SKM-1 treated with dmso at 0.1 percent for 144 hours (cell line): Measurements from ENCODE around the gene AKIRIN2.

Experiments used
- DNase-seq: peaks from one replicate; lab custom pipeline; 2025; ENCODE audit not compliant: unreplicated experiment; lab: John Stamatoyannopoulos, UW

The AKIRIN2 gene

DNA sequence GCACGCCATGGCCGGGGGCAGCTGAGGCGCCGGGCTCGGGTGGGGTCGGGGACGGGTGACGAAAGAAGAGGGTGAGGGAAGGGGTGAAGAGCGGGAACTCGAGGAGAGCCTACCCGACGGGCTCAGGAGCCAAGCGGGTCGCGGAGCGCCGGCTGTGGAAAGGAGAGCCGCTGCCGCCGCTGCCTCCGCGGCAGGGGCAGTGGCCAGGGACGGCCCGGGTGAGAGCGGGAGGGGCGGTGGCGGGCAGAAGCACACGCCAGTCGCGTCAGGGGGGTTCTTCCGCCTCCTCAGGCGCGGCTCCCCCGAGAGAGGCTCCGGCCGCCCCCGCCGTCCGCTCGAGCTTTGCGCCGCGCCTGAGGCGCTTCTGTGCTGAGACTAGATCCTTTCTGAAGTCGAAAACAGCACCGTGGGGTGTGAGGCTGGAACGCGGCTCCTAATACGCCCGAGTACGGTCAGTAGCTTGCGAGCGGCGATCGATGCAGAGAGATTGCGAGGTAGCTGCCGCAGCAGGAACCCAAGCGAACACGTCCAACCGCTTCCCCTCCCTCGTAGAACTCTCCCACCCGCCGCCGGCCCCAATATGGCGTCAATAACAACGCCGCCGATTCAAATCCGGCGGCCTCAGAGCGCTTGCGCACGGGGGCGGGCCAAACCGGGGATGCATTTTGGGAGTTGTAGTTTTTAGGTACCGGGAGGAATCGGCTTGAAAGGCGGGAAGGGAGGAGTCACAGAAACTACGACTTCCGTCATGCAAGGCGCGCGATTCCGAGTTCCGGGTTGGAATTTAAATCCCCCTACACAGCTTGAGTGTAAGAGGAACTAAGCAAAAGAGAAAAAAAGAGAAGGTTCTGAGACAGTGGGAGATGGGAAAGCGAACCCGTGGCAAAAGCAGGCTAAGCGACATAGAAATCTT lies at the start of gene AKIRIN2:
Gene AKIRIN2, minus strand, starts transcription at position 558 of the 913 bp plus-strand sequence. Its CDS starts 549 bp downstream, at position 9.
- DNase-seq, result peak; percentile 99

DNA sequence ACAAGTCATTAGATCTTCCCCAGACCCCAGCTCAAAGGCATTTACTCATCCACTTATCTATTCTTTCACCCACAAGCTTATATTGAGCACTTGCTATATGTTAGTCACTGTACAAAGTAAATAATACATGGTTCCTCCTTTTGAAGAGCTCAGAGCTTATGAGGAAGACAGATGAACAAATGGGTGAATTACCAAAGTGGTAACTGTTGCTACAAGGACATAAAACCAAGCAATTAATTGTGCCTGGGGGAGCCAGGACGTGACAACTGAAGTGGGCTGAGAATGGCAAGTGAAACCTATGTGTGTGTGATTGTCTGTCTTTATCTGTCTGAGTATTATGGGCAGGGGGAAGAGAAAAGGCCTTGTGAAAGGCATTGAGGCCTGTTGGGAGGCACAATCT lies 45.6 kb upstream of the AKIRIN2 start:
- DNase-seq, result peak; percentile 70

DNA sequence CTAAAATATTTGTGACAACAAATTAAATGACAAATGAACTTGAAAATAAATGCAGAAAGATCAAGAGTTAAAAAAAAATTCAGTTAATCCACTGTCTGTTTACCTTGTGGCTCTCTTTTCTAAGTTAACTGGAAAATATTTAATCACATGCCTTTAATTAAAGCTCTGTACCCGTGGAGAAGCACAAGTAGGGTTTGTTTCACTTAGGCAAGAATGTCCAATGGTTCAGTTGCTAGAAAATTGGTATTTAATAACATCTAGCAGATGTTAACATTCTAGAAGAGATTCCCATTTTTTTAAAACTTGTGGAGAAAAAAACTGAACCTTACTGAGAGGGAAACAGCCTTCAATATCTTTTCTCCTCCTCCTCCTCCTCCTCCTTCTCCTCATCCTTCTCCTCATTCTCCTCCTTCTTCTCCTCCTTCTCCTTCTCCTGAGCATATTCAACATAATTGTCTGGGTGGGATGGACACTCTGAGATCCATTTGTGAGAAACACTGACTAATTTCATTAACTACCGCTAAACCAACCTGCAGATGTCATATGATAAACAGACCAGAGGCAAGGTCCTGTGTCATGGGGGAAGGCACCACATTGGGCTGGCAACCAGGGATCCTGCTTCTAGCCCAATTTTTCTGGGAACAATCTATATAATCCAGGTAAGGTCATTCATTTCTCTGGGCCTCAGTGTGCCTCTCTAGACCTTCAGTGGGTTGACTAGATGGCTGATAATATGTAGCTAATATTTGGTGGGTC lies 44.1 kb upstream of the AKIRIN2 start:
- no peak for DNase-seq

DNA sequence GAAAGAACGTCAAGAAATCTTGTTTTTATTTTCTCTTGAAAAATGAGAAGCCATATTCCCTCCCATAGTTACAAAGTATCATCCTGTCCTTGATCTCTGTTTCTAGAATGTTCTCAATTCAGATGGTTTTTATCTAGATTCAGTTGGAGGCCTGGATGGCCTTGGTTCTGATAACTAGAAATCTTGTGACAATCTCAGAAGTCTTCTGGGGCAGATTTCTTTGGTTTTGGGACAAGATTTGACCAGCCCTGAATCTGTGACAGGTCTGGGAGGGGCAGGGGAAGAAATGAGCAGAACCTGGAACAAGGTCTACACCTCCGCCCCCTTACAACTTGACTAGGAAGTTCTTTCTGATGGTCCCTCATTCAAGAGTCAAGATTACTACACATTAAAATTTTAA lies 41.4 kb upstream of the AKIRIN2 start:
- DNase-seq, result no peak

DNA sequence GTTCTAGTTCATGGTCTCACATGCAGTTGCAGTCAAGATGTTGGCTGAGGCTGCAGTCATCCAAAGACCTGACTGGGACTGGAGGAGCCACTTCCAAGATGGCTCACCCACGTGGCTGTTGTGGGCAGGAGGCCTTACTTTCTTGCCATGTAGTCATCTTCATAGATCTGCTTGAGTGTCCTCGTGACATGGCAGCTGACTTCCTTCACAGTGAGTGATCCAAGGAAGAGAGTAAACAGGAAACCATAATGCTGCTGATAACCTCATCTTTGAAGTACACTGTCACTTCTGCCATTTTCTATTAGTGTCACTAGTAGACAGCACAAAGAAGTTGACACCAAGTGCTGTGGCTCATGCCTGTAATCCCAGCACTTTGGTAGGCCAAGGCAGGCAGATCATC lies 40.1 kb upstream of the AKIRIN2 start:
- DNase-seq, result no peak

DNA sequence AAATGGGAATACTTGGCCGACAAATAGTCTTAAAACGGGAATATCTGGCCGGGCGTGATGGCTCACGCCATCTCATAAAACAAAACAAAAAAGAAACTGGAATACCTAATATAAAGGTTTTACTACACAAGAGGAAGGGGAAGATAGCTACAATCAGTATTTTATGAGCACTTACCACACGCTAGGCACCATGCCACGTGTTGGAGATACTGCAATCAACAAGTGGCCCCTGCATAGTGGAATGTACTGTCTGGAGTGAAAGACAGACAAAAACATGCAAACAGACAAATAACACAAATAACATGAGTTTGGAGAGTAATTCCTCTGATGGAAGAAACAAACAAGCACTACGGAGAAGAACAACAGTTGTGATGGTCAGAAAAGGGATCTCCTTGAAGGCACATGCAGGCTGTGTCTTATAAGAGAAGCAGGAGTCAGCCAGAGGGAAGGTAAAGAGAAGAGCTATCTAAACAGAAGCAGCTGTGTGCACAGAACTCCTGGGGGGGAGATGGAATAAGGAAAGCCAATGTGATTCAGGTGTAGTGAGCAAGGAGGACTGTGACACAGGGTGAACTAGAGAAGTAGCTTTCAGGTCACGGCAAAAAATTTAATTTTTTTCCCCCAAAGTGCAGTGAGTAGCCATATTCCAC lies 39.1 kb upstream of the AKIRIN2 start:
- DNase-seq, result no peak

DNA sequence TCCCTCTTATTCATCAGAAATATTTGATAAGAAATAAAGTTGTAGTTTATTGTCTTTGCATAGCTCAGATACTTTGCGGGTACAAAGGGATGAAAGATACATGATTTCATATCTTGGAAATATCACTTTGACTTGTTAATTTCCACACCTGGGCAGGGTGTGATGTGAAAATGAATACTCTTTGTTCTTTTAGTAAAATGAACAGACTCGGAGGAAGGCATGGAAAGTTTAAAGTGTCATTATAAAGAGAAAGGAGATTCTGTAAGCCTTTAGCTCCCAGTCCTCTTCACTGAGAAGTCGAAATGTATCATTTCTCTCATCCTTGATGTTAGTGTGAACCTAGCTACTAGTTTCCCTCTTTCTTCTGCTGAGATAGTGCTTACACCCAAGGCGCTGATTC lies 36.7 kb upstream of the AKIRIN2 start:
- DNase-seq, result no peak

DNA sequence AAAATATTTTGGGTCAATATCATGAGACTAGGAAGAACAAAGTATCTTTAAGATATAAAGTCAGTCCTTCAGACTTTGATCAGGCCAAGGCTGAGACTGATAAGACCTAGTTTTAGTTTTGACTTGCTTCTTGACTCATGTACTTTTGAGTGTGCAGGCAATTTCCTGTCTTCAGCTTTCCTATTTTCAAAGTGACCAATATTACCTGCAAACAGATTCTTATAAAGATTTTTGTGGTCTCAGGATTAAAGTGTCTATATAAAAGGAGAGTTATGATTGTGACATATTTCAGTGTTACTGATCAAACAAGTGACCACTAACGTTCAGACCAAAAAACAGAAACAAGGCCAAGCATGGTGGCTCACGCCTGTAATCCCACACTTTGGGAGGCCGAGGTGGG lies 36.0 kb upstream of the AKIRIN2 start:
- DNase-seq, result no peak

DNA sequence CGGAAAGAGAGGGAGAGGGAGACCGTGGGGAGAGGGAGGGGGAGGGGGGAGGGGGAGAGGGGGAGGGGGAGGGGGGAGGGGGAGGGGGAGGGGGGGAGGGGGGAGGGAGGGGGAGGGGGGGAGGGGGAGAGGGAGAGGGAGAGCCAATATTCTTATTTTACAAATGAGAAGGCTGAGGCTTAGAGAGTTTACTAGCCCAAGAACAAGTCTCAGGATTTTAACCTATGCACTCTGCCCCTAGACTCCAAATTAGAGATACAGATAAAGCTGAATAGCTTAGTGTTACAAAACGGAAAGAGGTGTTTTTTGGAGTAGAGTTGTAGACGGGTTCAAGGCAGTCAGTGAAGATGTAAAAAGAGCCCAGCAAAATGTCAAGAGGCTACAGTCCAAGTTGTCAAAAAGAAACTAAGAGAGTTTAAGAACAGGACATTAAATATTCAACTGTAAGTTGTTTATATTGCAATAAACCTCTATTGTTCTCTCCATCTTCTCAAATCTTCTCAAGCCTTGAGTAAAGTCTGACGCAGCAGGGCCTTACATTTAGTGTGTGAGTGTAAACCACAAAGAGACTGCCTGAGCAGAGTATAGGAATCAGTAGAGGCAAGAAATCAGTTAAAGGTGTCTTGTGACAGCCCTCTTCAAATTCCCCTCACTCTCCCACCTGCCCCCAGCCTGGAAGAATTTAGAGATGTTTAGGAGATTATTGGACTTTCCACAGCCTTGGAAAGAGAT lies 34.9 kb upstream of the AKIRIN2 start:
- DNase-seq, result no peak

DNA sequence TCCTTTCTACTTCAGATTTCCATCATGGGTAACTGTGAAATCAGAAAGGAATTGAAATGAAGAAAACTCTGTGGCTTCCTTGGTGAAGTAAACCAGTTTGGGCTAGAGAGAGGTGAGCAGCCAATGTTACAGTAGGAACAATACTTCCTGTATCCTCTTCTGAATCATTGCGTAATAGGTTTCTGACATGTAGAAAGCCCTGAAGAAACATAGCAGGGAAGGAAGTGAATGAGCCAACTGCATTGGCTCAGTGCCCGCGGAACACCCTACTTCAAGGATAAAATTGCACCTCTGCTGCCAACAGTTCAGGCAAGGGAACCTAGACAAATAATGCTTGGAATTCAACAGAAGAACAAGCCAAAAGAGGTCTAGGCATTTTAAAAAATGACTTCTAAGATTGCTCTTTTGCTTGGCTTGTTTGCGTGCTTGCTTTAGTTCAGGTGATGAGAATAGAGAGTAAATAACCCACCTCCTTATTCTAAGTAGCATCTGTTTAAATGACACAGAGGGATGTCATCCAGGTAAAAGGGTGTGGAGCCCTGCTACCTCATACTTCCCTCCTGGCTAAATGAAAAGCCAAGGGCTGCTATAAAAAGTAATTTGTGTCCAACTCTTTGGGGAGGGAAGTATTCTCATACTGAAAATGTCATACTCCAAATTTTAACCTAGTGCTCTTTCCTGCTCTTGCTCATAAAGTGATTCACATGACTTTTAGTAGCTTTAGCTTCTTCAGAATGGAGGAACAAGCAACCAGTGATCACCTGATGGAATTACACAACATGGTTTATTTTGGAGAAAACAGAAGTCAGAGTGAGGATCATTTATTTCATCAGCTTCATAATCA lies 30.0 kb upstream of the AKIRIN2 start:
- DNase-seq, result peak; percentile 99

DNA sequence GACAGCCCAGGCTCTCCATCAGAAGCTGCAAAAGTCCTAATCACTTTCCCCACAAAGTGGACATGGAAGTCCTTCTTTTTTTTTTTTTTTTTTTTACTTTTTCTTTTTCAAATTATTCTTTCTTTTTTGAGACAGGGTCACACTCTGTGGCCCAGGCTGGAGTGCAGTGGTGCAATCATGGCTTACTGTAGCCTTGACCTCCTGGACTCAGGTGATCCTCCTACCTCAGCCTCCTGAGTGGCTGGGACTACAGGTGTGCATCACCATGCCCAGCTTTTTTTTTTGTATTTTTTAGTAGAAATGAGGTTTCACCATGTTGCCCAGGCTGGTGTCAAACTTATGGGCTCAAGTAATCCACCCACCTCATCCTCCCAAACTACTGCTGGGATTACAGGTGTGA lies 29.0 kb upstream of the AKIRIN2 start:
- no peak for DNase-seq

DNA sequence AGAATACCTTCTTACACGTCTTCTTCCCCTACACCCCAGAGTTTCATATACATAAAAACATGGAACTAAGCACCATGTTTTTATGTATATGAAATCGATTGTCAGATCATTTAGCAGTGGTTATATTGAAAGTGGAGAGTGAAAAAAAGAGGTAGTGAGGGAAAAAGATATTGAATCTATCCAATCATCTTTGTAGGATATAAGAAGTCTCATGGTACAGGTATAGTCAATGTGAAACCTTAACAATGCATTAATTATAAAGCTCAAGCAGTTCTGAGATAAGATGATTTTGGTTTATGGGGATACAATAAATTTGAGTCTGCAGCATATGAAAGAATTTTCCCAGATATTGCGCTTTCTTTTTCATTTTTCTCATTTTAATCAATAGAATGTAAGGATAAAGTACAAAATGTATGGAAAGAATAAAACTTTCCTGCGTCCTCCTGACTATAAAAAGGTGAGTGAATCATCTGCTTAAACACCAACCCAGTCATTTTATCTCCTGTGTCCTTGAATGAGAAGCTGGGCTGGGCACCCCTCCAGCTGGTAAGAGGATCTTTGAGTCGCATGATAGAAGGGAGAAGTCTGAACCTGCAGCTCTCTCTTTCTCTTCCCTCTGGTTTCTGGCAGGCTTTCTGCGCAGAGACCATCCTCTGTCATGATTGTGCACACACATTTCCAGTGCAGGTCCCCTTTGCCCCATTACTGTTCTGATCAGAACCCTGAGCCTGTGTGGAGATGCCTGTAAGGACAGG lies 28.1 kb upstream of the AKIRIN2 start:
- peak; percentile 15 for DNase-seq

DNA sequence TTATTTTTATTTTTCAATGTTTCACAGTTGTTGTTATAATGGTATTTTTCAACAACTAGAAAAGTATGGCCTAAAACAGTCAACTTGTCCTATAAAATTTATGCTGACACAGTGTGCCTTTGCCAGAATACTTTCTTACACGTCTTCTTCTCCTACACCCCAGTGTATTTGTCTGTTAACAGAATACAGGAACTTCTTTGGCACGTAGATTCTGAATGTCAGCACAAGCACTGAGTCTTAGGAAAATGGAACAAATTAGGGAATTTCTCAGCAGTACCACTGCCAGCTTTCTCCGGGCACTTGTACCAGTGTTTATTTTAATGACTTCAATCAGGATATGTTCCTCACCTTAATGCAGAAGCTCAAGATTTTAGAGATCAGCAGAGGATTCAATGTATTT lies 26.7 kb upstream of the AKIRIN2 start:
- DNase-seq, result no peak

DNA sequence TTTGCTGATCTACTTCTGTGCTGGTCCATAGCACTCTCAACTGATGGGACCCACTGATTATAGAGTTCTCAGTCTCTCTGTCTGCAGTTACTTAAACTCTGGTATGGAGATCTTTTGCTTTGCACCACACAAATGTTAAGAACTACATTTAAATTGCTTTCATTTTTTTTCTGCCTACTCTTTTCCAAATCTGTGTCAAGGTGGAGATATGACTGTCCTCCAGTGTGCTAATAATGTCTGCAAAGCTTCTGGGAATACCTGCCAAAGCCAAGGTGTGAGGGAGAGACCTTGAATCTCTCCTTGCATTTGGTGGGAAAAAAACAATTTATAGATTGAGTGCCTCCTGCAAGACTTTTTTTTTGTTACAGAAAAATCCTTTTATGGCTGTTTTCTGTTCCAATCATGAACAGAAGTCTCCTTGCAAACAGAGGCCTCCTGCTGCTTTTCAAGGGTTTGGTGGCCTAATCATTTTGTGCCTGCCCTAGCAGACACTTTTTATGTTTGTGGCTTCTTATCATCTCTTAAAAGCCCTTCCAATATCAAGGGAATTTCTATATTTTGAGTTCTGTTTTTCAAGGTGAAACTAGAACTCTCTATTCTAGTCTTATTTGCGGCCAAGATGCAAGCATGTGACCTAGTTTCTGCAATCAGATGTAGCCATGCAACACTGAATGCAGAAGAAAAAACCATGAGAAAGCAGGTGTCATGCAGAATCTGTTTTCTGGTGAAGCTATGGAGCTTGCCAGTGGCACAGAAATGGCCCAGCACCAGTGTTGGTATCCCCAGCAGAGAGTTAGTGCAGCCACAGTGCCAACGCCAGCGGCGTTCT lies 23.2 kb upstream of the AKIRIN2 start:
- DNase-seq, result no peak

DNA sequence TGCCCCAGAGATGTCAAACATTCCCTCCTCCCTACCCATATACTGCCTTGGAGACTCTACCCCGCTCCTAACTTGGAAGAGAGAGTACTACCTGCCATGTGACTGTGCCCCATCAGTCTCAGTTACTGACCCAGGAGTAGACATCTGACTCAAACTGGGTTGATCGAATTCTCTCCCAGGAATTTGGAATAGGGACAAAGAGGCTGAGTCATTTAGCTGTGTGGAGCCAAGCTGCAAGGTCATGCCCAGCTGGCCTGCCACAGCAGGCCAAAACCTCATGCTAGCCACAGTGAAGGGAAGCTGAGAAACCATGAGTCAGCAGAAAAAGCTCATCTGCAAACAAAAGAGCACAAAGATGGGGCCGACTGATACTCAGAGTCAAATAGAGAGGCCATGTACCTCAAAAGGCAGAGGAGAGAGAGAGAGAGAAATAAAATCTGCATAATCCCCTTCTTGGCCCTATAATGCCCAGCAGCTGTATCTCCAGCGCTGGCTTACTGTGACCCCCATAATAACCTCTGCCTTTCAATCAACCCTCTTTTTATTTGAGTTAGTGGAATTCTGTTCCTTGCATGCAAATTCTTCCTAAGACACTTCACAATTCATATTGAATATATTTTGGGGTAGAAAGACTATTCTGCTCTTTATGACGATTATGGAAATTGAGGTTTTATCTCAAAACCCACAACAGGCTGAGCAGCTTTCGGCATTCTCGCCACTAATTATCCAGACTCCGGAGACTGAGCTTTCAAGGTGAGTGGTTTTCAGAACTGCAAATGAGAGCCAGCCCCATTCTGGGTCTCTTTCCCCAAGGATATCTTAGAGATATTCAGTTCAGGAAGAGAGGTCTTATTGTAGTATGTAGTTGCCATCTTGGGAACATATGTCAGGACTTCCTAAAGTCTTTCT lies 21.4 kb upstream of the AKIRIN2 start:
- DNase-seq, result peak; percentile 58

DNA sequence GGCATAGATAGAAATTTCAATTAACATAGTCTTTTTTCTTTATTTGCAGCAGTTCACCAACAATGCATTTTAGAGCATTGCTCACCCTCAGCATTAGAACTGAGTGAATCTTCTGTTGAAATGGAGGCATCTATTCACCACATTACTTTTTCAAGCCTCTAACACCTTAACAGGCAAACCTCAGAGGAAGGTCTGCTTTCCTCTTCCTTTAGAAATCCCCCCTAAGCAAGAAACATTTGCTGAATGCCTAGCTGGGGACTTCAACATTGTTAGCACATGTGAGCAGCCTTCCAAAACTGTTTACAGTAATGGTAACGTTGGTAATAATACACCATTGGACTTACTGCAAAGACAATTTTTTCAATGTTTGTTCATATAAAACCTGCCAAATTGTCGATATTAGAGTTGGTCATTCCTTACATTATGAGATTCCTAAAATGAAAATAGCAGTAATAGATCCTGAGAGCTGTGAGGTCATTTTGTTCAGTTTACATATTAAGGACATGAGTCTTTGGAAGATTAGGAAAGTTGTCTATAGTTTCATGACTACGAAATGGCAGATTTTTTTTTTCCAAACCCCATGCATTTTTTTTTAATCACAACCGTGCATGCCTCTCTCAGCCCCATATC lies 20.6 kb upstream of the AKIRIN2 start:
- DNase-seq, result no peak

DNA sequence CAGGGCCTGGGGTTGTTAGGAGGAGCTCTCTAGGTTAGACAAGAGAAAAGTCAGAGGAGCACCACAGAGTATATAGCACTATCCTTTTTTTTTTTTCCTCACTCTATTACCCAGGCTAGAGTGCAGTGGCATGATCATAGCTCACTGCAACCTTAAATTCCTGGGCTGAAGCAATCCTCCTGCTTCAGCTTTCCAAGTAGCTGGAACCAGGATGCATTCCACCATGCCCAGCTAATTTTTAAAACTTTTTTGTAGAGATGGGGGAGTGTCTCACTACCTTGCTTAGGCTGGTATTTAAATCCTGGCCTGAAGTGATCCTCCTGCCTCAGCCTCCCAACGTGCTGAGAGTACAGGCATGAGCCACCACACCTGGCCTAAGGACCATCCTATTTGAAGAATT lies 19.3 kb upstream of the AKIRIN2 start:
- no peak for DNase-seq
